HK-2 (cell line): ENCODE results near the gene SORBS2.

Experiments
- DNase-seq: peaks from one replicate; pipeline ENCODE4 v3.0.0-alpha.2; 2018; ENCODE audit not compliant: unreplicated experiment

SORBS2 gene

DNA sequence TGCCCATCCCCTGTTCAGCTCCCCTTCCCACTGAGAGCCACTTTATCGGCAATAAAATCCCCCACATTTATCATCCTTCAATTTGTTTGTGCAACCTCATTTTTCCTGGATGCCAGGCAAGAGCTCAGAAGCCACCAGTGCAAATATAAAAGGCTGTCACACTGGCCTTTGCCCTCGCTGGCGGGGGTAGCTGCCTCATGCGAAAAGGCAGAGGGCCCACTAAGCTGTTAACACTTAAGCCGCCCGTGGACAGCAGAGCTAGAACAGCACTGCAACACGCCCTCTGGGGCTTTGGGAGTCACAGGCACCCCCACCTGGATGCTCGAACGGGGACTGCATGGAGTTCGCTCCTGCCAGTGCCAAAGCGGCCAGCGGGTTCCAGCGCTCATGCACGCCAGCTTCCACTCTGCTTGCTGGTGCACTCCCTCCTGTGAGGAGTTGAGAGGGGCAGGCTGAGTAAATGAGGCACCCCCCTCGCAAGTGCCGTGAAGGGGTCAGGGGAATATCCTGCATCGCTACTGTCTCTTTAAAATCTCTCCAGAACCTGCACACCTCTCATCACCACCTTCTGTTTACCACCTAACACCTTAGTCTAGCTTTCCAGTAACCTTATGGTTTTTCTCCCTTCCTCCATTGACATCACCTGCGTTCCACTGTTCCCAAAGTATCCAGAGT lies 99.5 kb downstream of the SORBS2 start:
- no peak for DNase-seq

DNA sequence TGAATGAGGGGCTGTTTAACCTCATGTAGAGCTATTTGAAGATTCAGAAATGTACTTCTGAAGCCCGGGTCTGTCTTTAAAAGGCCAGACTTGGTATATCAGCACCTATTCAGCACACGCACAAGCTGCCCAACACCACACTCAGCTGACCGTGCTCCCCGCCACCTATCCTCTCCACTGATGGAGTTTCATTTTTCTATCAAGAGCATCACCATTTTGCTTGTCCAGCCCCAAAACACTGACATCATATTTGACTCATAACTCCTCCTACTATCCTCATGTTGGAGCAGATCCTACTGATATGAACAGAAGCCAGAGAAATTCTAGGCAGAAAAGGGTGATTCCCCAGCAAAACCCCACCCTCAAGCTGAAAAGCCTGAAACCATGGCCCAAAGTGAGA lies 100.3 kb downstream of the SORBS2 start:
- DNase-seq = no peak

DNA sequence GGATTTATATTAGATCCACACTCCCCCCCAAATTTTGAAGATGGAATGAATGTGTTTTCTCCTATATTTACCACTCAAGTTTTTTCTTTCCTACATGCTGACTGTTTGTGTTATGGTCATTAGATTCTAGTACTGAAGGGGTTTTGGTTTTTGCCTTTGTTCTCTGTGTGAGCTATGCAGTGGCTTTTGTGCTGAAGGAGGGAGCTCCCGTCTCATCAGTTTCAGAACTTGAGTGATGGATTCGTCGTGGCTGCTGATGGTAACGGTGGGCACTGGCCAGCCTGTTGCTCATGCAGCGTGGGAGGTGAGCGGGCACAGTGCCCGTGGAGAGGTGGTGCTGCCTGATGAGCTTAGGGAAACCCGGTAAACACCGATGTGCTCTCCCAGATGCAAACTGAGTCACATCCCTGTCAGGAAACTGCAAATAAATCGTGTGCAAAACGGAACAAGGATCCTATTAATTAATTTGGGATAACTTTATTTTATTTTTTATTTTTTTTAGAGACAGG lies 101.5 kb downstream of the SORBS2 start:
- DNase-seq = no peak

DNA sequence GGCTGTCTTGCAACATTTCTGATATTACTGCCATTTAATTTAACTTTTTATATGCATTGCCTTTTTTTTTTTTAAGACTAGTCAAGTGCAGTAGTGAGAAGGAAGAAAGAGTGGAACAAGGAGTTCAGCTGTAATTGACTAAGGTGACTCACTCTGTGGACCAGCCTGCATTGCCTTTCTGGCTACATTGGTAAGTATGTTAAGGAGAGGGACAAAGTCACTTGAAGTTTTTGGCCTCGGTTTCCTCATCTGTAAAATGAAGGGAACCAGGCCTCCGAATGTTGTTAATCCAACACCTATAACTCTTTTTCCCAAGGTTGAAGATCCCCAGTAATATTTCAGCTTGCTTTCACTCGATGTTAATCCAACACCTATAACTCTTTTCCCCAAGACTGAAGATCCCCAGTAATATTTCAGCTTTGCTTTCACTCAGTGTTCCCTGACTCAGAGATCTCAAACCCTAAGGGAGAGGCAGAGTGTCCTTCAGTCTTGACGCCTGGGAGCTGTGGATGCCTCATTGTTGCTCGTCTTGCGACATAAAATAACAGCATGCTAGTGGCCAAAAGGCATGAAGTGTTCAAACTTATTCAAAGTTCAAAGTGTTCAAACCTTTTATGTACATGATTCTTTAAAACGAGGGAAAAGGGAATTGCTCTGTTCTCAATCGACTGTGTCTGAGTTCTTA lies 102.0 kb downstream of the SORBS2 start:
- DNase-seq = no peak

DNA sequence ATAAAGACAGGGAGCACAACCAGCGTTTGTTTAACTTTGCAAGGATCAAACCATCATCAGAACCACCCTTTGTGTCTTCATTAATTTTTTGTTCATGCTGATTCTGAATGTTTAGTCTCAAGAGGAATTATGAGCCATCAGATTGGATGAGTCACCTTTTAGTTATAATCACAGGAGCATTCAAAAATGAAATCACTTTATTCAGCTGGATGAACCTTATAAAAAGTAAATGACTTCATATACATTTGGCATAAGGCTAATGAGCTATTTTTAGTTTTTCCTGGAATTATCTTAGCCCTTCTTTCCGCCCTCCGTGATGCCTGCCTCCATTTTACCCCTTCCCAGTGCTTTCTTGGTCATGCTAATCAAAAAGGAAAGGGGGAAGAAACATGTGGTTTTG lies 103.6 kb downstream of the SORBS2 start:
- no peak for DNase-seq

DNA sequence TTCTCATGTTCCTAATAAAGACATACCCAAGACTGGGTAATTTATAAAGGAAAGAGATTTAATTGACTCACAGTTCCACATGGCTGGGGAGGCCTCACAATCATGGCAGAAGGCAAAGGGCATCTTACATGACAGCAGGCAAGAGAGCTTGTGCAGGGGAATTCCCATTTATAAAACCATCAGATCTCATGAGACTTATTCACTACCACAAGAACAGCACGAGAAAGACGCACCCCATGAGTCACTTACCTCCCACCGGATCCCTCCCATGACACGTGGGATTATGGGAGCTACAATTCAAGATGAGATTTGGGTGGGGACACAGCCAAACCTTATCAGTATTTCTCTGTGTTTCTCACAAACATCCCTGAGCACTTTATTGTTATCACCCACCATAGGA lies 104.4 kb downstream of the SORBS2 start:
- DNase-seq = peak; percentile 56

DNA sequence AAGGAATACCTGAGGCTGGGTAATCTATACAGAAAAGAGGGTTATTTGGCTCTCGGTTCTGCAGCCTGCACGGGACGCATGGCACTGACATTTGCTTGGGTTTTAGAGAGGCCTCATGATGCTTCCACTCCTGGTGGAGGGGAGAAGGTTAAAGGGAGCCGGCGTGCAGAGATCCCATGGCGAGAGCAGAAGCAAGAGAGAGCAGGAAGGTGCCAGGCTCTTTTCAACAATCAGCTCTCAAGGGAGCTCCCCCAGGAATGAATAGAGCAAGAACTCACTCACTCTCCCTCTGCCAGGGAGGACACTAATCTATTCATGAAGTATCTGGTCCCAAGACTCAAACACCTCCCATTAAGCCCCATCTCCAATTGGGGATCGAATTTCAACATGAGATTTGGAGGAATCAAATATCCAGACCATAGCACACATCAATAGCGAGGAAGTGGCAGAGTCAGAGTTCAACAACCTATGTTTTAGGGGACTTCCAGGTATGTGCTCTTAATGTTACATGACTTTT lies 109.8 kb downstream of the SORBS2 start:
- no peak for DNase-seq

DNA sequence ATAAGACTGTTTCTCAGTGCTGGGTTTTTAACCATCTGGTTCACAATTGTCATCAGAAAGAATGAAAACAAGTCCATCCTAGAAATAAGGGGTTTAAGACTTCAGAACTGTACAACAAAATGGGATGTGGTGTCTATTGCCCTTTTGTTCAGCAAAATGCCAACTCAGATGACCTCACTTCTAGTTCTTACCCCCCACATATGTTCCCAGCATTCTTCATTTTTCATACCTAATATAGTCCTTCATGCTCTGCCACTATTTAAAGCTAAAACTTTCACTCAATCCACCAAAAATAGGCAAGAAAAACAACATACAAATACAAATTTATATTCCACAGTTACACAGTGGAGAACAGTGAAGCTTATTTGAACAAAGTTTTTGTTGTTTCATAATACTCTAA lies 111.4 kb downstream of the SORBS2 start:
- DNase-seq = no peak

DNA sequence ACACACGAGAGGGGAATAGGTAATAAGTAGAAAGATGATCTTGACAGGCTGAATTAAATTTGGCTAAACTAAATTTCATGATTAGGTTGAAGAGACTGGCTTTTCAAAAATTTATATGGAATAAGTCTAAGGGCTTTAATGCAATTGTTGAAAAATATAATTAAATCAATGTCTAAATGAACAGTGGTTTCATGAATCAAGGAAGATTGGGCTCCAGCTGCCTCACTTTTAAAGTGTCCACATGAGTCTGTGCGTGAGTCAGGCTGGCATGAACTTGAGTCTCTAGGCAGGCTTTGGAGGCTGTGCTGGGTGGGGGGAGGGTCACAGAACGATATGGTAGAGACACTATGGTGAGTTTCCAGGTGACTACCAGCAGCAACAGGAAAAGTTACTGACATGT lies 111.9 kb downstream of the SORBS2 start:
- DNase-seq = peak; percentile 40

DNA sequence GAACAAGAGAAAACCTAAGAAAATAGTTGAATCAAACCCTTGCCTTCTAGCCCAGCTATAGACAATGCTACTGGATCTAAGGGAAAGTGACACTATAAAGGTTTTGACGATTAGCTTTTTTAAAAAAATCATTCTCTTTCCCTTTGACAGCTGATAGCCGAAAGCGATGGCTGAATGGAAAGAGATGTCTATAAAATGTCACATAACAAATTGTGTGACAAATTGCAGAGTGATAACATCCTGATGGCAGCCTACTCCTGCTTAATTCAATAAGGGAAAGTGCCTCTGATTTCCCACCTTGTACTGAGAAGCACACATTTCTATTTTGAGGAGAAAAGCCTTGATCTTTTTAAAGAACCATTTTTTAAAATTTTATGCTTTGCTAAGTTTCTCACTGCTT lies 114.5 kb downstream of the SORBS2 start:
- DNase-seq = no peak

DNA sequence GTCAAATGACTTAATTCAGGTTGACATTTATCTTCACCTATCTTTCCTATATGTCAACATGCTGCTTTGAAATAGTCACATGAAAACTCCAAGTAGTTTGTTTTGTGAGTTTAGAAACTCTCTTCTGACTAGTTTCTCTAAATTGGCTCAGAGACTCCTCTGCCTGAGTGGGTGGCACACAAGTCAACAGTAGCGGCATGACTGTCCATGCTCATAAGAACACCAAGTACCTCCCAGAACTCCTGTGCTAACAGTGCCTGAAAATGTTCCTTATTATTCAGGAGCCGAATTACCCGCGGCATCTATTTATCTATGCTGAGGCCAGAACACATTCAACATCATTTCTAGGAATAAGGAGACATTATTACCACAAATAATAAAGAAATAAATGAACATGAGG lies 116.3 kb downstream of the SORBS2 start:
- DNase-seq = no peak

DNA sequence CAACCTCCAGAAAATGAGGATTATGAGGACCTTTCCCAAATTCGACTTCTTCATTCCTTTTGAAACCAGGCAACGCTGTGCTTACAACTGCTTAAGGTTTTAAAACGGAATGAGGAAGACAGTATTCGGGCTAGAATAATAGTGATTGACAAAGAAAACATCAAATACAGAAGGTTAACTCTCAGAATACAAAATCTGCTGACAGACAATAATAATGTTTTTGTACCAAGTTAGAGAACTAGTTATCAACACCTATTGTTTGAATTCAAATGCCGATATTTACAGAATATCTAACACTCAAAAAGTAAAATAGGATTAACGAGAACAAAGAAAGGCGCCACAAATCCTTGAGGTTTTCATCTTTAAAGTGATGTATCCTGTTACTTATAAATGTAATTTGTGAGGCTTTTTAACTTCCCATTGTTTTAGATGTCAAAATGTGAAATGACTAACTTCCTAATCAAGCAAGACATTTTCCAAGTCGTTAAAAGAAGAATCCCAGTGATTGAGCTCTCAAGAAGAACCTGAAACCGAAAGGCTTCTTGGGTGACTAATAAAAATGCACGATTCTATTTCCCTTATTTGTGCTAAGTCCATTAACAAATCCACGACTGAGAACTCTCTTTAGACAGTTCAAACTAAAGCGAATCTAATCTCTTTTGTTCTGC lies 118.3 kb downstream of the SORBS2 start:
- no peak for DNase-seq

DNA sequence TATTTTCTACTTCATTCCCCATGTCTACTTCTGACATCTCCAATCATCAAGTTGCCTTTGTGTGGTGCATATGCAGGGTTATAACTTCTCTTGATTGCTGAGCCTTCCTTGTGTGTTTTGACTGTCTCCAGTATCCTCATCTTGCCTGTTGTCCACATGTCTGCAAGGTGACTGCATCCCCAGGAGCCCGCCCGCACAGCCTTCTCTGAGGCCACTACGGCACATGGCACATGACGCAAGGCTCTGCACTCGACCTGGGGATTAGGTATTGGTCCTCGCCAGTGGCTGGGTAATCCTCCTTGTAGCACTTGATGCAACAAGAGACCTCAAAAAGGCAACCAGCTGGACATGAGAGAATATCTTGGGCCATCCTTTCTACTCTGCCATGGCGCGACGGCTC lies 122.6 kb downstream of the SORBS2 start:
- DNase-seq = no peak

DNA sequence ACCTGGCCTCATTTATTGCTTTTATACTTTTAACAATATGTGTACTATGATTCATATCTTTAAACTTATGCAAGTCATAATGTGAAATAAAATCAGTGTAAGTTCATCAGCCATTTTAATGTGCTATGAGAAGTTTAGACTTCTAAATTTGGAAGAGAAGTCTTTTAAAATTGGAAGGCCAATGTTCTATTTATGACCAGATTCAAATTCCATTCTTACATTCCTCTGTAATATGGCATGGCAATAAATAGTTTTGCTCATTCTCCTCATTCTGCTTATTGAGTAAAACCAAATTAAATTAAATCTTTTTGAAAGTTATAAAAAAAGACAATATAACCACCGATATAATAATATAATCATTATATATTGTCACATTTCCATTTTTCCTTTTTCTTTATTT lies 126.2 kb downstream of the SORBS2 start:
- no peak for DNase-seq

DNA sequence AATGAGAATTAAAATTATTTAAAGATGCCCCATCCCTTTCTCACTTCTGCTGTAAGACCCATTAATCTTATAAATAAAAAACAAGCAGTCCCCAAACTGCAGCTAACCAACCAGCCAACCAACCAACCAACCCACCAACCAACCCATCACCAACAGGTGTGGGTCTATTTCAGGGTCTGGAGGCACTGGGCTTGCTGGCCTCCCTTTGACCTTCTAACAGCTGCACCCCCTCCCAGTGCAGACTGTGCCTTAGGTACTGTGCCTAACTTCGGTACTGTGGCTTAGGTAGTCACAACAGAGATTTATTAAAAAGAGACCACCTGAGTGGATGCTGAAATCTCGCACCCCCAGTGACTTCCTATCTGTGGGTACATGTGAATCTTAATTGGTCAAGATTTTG lies 128.1 kb downstream of the SORBS2 start:
- no peak for DNase-seq

DNA sequence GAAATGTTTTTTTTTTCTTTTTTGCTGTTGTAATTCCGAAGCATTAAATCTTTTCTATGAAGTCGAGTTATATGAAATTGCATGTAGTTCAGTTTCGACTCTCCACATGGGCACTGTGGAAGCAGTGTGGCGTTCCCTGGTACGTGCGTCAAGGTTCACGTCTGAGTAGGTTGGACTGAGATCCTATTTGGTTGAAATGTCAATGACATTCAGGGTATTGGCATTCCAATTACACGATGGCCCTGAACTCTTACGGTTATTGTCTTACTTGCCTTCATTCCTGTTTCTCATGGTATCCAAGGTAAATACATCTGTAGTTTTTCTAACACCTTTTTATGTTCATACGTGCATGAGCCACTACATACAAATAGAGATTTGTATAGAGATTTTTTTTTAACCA lies 128.8 kb downstream of the SORBS2 start:
- DNase-seq = no peak

DNA sequence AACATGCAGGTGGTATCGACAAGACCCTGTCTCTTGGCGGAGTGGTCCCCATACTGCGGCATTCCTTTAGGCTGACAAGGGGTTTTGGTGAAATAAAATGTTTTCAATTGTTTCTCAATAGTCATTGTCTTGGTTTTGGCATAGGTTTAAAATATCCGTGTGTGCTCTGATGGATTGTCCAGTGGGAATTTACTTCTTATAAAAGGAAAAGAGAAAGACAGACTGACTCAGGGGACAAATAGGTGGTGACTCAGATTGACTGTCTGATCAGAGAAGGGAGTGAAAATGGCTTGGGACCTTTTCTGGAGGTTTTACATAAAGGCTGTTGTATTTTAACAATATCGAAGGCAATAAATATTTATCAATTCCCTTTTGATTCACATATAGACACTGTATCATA lies 129.8 kb downstream of the SORBS2 start:
- no peak for DNase-seq

DNA sequence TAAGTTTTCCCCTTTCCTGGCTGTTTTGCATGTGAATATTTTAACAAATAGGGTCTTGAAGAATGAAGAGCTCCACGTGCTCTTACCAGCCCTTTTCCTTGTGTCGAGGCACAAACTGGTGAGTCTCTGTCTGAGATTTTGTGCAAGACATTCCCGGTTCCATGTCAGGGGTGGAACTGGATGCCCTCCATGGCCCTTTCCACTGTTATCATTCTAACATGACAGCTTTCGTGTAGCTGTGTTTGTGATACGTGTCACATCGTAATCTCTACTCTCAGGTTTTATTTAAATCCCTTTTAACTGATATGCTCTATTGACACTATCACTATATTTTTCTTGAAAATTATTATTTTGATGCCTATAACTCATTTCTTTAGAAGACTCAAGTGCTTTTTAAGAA lies 130.4 kb downstream of the SORBS2 start:
- no peak for DNase-seq

DNA sequence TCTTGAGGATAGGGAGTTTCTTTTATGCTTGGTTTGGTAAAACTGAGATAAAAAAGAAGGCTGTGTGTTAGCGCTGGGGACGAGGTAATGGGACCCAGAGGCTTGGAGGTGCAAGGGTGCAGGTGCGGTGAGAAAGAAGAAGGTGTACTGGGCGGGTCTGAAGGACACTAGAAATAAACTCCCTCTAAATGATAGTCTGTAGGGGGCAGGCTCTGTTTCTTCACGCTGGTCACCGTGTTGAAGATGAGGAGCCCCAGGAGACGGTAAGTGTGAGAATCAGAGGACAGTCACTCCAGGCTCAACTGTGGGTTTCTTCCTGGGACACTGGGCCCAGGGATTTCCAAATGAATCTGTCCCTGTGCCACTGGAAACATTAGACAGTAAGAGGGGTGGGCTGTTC lies 131.4 kb downstream of the SORBS2 start:
- DNase-seq = no peak

DNA sequence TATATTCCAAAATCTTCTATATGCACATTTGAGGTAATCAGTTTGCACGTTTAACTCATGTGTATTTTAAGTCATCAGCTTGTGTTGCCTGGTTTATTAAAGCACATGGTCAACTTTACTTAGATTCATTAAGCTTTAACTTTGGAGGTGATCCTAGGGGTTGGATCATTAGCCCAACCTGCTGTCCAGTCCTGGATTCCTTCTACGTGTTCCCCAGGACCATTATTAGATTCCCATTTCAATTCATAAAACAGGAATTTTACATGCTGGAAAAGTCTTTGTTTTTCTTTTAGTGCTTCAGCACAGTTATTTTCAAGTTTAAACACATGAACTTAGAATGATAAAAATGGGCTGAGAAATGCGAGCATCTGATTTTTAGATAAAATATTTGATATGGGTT lies 132.5 kb downstream of the SORBS2 start:
- DNase-seq = no peak

DNA sequence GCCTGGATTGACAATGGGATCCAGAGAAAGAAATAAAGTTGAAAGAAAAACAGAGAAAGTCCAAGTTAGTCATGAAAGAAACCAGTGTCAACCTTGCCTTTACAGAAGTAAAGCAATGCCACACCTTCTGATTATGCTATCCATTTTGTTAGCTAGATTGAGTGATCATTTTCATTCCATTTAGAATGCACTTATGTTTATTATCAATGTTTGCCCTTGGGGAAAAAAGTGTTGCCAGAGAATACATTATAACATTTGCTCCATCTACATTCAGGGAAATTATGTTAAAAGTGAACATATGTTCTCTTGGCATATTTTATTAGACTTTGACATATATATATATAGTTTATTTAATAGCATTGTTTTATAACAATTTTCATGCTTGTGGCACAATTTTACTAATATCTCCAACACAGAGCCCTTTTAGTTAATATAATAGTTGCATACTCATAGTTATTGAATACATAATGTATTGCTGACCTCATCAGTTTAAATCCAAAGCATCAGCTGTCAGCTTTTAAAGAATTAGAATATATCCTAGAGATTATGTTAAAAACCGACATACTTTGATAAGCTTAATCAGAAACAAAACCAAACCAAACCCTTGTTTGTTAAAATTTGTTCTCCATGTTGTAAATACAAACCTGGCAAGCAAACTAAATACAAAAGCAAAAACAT lies 134.2 kb downstream of the SORBS2 start:
- DNase-seq = no peak

DNA sequence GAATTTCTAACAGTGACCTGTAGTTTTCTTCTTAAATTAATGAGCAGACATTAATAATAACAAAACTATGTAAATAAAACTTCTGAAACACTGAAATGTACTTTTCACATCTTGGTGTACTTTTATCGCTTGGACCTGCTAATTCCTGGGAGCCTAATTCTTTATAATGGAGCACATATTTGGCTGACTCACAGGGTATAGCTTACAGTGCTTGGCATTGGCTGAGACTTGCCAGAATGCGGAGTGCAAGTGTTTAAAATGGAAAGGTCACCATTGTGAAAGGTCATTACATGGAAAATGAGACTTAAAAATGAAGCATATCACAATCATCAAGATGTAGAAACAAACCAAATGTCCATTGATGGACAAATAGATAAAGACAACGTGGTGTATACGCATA lies 139.4 kb downstream of the SORBS2 start:
- DNase-seq = no peak
